Measurements from ENCODE around the gene LIMS1.

Gene LIMS1

GRCh38 chr2:108605947-108606346, 71.7 kb downstream of the LIMS1 start:
- TF ChIP-seq CTCF (IDR thresholded peaks at IDR 0.05; ENCODE audit: low read depth, low read length): no peak
- no peak for TF ChIP-seq EZH2phosphoT487 (IDR thresholded peaks at IDR 0.05; ENCODE audit: low read depth)
- Histone ChIP-seq H3K9me3 (ENCODE audit: insufficient read depth, low read length) (no peaks in the 10 kb centered on the region), H3K27ac (ENCODE audit: low read length) (peak overlapping the region; percentile 3; the same call in 1 of the 2 replicates), H3K4me1 (ENCODE audit: low read length) (peaks cover 27% of the 10 kb centered on the region), H3K79me2 (ENCODE audit: low read length) (peaks cover 72% of the 10 kb centered on the region), H3K4me3 (ENCODE audit: low read length) (no peak overlapping the region), H3K36me3 (replicated peaks; ENCODE audit: low read depth, low read length) (no peaks in the 10 kb centered on the region), H3K27me3 (ENCODE audit: low read depth, low read length) (no peaks in the 10 kb centered on the region), H3K4me2 (ENCODE audit: low read length) (peak overlapping the region; percentile 29), H2AFZ (ENCODE audit: low read depth, low read length) (no peak overlapping the region), H4K20me1 (ENCODE audit: insufficient read depth, low read length) (peaks cover 55% of the 10 kb centered on the region), H3K9ac (ENCODE audit: low read length) (no peak overlapping the region)

DNA sequence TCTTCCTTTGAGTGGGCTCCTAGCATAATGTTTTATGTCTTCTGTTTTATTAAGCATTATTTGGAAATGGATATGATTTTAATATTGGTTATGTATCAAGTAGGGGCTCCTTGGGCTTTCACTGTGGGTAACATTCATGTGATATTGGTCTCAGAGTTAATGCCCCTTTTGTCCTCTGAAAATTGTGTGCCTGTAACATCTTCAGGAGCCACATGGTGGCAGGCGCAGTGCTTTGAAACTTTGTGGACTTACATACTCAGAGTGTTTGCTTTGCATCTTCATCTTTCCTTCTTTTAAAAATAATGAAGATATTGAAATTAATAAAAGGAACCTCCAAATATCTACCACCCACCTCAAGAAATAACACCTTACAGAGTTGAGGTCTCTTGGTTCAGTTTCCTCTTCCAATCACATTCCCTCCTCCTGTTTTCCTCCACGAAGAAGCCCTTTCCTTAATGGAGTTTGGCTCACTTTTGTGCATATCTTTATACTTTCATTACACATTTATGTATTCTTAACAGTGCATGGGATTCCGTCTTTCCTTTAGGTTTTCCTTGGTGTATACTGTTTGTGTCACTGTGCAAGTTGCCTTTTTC, 73.5 kb downstream of the LIMS1 start:
- Histone ChIP-seq H3K4me1 (ENCODE audit: low read length) (peaks cover 43% of the 10 kb centered on the region), H3K4me2 (ENCODE audit: low read length) (no peak overlapping the region), H3K27me3 (ENCODE audit: low read depth, low read length) (no peaks in the 10 kb centered on the region), H4K20me1 (ENCODE audit: insufficient read depth, low read length) (peaks cover 64% of the 10 kb centered on the region), H3K36me3 (replicated peaks; ENCODE audit: low read depth, low read length) (no peaks in the 10 kb centered on the region), H3K79me2 (ENCODE audit: low read length) (peaks cover 70% of the 10 kb centered on the region), H3K9me3 (ENCODE audit: insufficient read depth, low read length) (no peaks in the 10 kb centered on the region), H2AFZ (ENCODE audit: low read depth, low read length) (no peak overlapping the region), H3K27ac (ENCODE audit: low read length) (no peak overlapping the region), H3K4me3 (ENCODE audit: low read length) (no peak overlapping the region), H3K9ac (ENCODE audit: low read length) (no peak overlapping the region)
- TF ChIP-seq EZH2phosphoT487 (IDR thresholded peaks at IDR 0.05; ENCODE audit: low read depth) (no peak), CTCF (IDR thresholded peaks at IDR 0.05; ENCODE audit: low read depth, low read length) (peak; percentile 72)

- Histone ChIP-seq H3K4me2 (ENCODE audit: low read length) (peak overlapping the region; percentile 42), H3K4me1 (ENCODE audit: low read length) (peaks cover 49% of the 10 kb centered on the region)
These were observed 76.8 kb downstream of the LIMS1 start for GRCh38 chr2:108611021-108611420.

GRCh38 chr2:108612153-108612513, 77.9 kb downstream of the LIMS1 start:
- H3K9ac ChIP-seq (ENCODE audit: low read length): no peak overlapping the region
- no peaks in the 10 kb centered on the region for H3K27me3 ChIP-seq (ENCODE audit: low read depth, low read length)
- H3K27ac ChIP-seq (ENCODE audit: low read length): peak overlapping the region; percentile 59
- H3K4me3 ChIP-seq (ENCODE audit: low read length): peak overlapping the region; percentile 58
- peaks cover 45% of the 10 kb centered on the region for H3K4me1 ChIP-seq (ENCODE audit: low read length)
- H3K4me2 ChIP-seq (ENCODE audit: low read length): peak overlapping the region; percentile 87
- H3K36me3 ChIP-seq (replicated peaks; ENCODE audit: low read depth, low read length): no peaks in the 10 kb centered on the region
- H2AFZ ChIP-seq (ENCODE audit: low read depth, low read length): no peak overlapping the region
- TF ChIP-seq CTCF (IDR thresholded peaks at IDR 0.05; ENCODE audit: low read depth, low read length) (no peak), EZH2phosphoT487 (IDR thresholded peaks at IDR 0.05; ENCODE audit: low read depth) (no peak)
- H3K9me3 ChIP-seq (ENCODE audit: insufficient read depth, low read length): no peaks in the 10 kb centered on the region
- peaks cover 68% of the 10 kb centered on the region for H3K79me2 ChIP-seq (ENCODE audit: low read length)
- peaks cover 71% of the 10 kb centered on the region for H4K20me1 ChIP-seq (ENCODE audit: insufficient read depth, low read length)

More at GRCh38 chr2:108611021-108611420, 76.8 kb downstream of the LIMS1 start:
- H3K27ac ChIP-seq (ENCODE audit: low read length): no peak overlapping the region
- TF ChIP-seq EZH2phosphoT487 (IDR thresholded peaks at IDR 0.05; ENCODE audit: low read depth) (no peak), CTCF (IDR thresholded peaks at IDR 0.05; ENCODE audit: low read depth, low read length) (no peak)
- peak overlapping the region; percentile 7 for H3K4me3 ChIP-seq (ENCODE audit: low read length)
- peaks cover 73% of the 10 kb centered on the region for H4K20me1 ChIP-seq (ENCODE audit: insufficient read depth, low read length)
- H3K9ac ChIP-seq (ENCODE audit: low read length): no peak overlapping the region
- no peaks in the 10 kb centered on the region for H3K36me3 ChIP-seq (replicated peaks; ENCODE audit: low read depth, low read length)
- no peaks in the 10 kb centered on the region for H3K27me3 ChIP-seq (ENCODE audit: low read depth, low read length)
- no peaks in the 10 kb centered on the region for H3K9me3 ChIP-seq (ENCODE audit: insufficient read depth, low read length)
- peaks cover 70% of the 10 kb centered on the region for H3K79me2 ChIP-seq (ENCODE audit: low read length)
- H2AFZ ChIP-seq (ENCODE audit: low read depth, low read length): no peak overlapping the region
